ENCODE results near the gene RAB8B. TPM values are rescaled to one million over a fixed set of nuclear protein-coding genes. Genes with fewer than 3 reads are reported as not detected.

Gene RAB8B
- total RNA-seq, 1 experiment from 2014 or later = 33.8 TPM

DNA sequence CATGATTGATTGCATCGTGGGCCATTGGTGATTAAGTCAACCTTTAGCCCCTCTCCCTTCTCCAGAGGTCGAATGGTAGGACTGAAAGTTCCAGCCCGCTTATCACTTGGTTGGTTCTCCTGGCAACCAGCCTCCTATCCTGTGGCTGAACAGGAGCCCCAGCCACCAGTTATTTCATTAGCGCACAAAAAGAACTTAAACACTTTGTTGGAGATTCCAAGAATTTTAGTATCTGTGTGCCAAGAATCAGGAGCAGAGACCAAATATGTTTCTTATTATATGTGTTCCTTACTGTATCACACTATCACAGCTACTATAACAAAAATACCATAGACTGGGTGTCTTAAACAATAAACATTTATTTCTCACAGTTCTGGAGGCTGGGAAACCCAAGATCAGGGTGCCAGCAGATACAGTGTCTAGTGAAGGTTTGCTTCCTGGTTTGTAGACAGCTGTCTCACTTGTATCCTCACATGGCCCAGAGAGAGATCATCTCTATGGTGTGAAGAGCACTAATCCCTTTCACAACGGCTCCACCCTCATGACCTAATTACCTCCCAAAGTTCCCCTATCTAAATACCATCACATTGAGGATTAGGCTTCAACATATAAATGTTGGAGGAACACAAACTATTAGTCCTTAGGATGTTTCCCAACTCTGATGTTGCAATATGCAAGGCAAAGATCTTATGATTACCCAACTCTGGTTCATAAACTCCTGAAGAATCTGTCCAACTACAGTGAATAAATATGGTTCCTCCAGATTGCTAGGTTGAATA lies 57.5 kb downstream of the RAB8B start:
- no peak for DNase-seq
- H3K27ac Mint-ChIP-seq = peak overlapping the region in 2 of 3 experiments; percentile 34 to 78; a peak in 2 of 7 replicates
- H2BK20ac ChIP-seq (ENCODE audit: low read depth, low read length, poor library complexity, severe bottlenecking) = no peak overlapping the region
- no peak overlapping the region for H2BK12ac ChIP-seq (ENCODE audit: insufficient read length, low read depth, low read length)
- no peaks in the 10 kb centered on the region for H3K79me1 ChIP-seq (ENCODE audit: insufficient read depth, low read depth, low read length, poor library complexity, severe bottlenecking)
- no peak overlapping the region for H3K4ac ChIP-seq (ENCODE audit: low read depth, low read length)
- H3K27me3 Mint-ChIP-seq (ENCODE audit: low read depth) = no peaks in the 10 kb centered on the region
- H3K56ac ChIP-seq (ENCODE audit: insufficient read length, low read depth, low read length) = no peak overlapping the region
- no peak overlapping the region for H4K91ac ChIP-seq (ENCODE audit: insufficient read length, low read depth, low read length)
- H3K9me3 Mint-ChIP-seq = peaks cover 14 to 19% of the 10 kb centered on the region in 2 experiments; a peak in 4 of 5 replicates
- no peaks in the 10 kb centered on the region for H3K23me2 ChIP-seq (ENCODE audit: insufficient read length, low read depth, low read length, poor library complexity, severe bottlenecking)
- H3K36me3 Mint-ChIP-seq (ENCODE audit: insufficient read depth in 1 of 3, low read depth in 3 of 3) = peaks cover 26 to 39% (median 34%) of the 10 kb centered on the region in 3 experiments
- H4K5ac ChIP-seq (ENCODE audit: insufficient read length, low read depth, low read length) = no peak overlapping the region
- no peak overlapping the region for H2AFZ ChIP-seq (ENCODE audit: low read length)
- H3K14ac ChIP-seq (ENCODE audit: insufficient read depth, low read length) = no peak overlapping the region
- no peak overlapping the region for H3K18ac ChIP-seq (ENCODE audit: insufficient read length, low read depth, low read length)
- H2AK5ac ChIP-seq (ENCODE audit: insufficient read length, low read length) = no peak overlapping the region
- H3K9ac ChIP-seq (ENCODE audit: extremely low read depth, insufficient read length, low read length) = no peak overlapping the region
- H2BK120ac ChIP-seq (ENCODE audit: low read depth, low read length, poor library complexity, severe bottlenecking) = no peak overlapping the region
- no peak overlapping the region for H4K8ac ChIP-seq (replicated peaks; ENCODE audit: insufficient read length, low read depth, low read length)
- no peak overlapping the region for H3K4me3 Mint-ChIP-seq
- no peaks in the 10 kb centered on the region; the same call in 1 of the 2 replicates for H3K27me3 ChIP-seq (ENCODE audit: insufficient read depth, low read length)
- TF ChIP-seq, protein P1, sequence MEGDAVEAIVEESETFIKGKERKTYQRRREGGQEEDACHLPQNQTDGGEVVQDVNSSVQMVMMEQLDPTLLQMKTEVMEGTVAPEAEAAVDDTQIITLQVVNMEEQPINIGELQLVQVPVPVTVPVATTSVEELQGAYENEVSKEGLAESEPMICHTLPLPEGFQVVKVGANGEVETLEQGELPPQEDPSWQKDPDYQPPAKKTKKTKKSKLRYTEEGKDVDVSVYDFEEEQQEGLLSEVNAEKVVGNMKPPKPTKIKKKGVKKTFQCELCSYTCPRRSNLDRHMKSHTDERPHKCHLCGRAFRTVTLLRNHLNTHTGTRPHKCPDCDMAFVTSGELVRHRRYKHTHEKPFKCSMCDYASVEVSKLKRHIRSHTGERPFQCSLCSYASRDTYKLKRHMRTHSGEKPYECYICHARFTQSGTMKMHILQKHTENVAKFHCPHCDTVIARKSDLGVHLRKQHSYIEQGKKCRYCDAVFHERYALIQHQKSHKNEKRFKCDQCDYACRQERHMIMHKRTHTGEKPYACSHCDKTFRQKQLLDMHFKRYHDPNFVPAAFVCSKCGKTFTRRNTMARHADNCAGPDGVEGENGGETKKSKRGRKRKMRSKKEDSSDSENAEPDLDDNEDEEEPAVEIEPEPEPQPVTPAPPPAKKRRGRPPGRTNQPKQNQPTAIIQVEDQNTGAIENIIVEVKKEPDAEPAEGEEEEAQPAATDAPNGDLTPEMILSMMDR (conservative IDR thresholded peaks at IDR 0.05) = no peak
- no peak overlapping the region for H3T11ph ChIP-seq (ENCODE audit: low read length)
- H3K4me1 ChIP-seq (ENCODE audit: insufficient read depth, low read length) = no peaks in the 10 kb centered on the region
- H3K79me2 ChIP-seq (ENCODE audit: insufficient read depth, low read length) = no peaks in the 10 kb centered on the region
- H2BK15ac ChIP-seq (ENCODE audit: low read depth, low read length) = no peak overlapping the region
- H3K4me2 ChIP-seq (ENCODE audit: insufficient read depth, insufficient read length, low read length) = no peak overlapping the region
- H2BK5ac ChIP-seq (ENCODE audit: insufficient read length, low read length) = no peak overlapping the region
- H3K9me3 ChIP-seq (ENCODE audit: control insufficient read depth, low read depth, low read length) = no peaks in the 10 kb centered on the region
- no peaks in the 10 kb centered on the region for H4K20me1 ChIP-seq (ENCODE audit: control insufficient read depth, insufficient read depth, insufficient read length)
- WGBS (ENCODE audit: extremely low coverage, insufficient read length, low lambda C conversion rate) = no CpG with 5 or more reads among the region's 5 CpGs
- no peaks in the 10 kb centered on the region for H3K4me1 Mint-ChIP-seq
- H3K23ac ChIP-seq (ENCODE audit: insufficient read length, low read depth, low read length) = no peak overlapping the region
- no peak overlapping the region for H3K27ac ChIP-seq (ENCODE audit: insufficient read length, low read depth, low read length)

All from H9 (cell line).